WTC11 (cell line): ENCODE results near the gene ADGRE2. TPM values are rescaled to one million over a fixed set of nuclear protein-coding genes. Genes with fewer than 3 reads are reported as not detected.

Experiments used
- ATAC-seq: fragments of 200-7000 bp; cut with Tn5 transposase; 2 replicates; pipeline ENCODE4 v1.10.0; 2021; ENCODE audit warnings: mild to moderate bottlenecking, moderate library complexity
- CTCF ChIA-PET: fragments of 300-600 bp; sonication (Branson Sonifier 250); formaldehyde crosslinking; loops from one replicate; lab custom pipeline; 2021; ENCODE audit warnings: antibody characterized with exemption; lab: Charles Lee
- POLR2A ChIA-PET: fragments of 350-600 bp; sonication (Branson Sonifier 250); formaldehyde crosslinking; loops from one replicate; lab custom pipeline; 2021; ENCODE audit warnings: antibody characterized with exemption; lab: Charles Lee
- DNase-seq: peaks from one replicate; pipeline ENCODE4 v3.0.0; 2021; ENCODE audit warnings: low spot score
- H3K27ac Mint-ChIP-seq: 2 replicates; pipeline ENCODE4 v1.8.0; 2021; ENCODE audit warnings: mixed read lengths
- H3K27me3 Mint-ChIP-seq: 2 replicates; pipeline ENCODE4 v1.8.0; 2021; ENCODE audit warnings: low read depth, mild to moderate bottlenecking, moderate library complexity, mixed read lengths
- H3K36me3 Mint-ChIP-seq: 2 replicates; pipeline ENCODE4 v1.8.0; 2021; ENCODE audit warnings: mixed read lengths
- H3K4me1 Mint-ChIP-seq: 2 replicates; pipeline ENCODE4 v1.8.0; 2022; ENCODE audit warnings: mixed read lengths
- H3K4me3 Mint-ChIP-seq: 2 replicates; pipeline ENCODE4 v1.8.0; 2021; ENCODE audit warnings: mild to moderate bottlenecking, moderate library complexity, mixed read lengths
- H3K9me3 Mint-ChIP-seq: 2 replicates; pipeline ENCODE4 v1.8.0; 2021; ENCODE audit warnings: mixed read lengths
- CBFB ChIP-seq: sonication (generic); formaldehyde crosslinking; IDR thresholded peaks from 2 replicates; pipeline ENCODE4 v1.8.1; 2022; ENCODE audit warnings: mild to moderate bottlenecking, low read depth, missing genetic modification reagents
- EMX1 ChIP-seq: fragments of 250-450 bp; sonication (Bioruptor Pico); IDR thresholded peaks from 2 replicates; pipeline ENCODE4 v1.8.0; 2021; ENCODE audit warnings: mild to moderate bottlenecking
- KAT7 ChIP-seq: sonication (generic); formaldehyde crosslinking; IDR thresholded peaks from 2 replicates; pipeline ENCODE4 v1.8.1; 2023; ENCODE audit warnings: missing genetic modification reagents, mild to moderate bottlenecking, borderline replicate concordance
- MXD4 ChIP-seq: fragments of 250-450 bp; sonication (Bioruptor Pico); IDR thresholded peaks from 2 replicates; pipeline ENCODE4 v1.8.0; 2021; ENCODE audit warnings: mild to moderate bottlenecking, moderate library complexity, borderline replicate concordance
- MYBL2 ChIP-seq: sonication (generic); formaldehyde crosslinking; IDR thresholded peaks from 2 replicates; pipeline ENCODE4 v1.8.1; 2023; ENCODE audit warnings: mild to moderate bottlenecking, moderate library complexity, missing genetic modification reagents
- RELA ChIP-seq: sonication (generic); formaldehyde crosslinking; IDR thresholded peaks from 2 replicates; pipeline ENCODE4 v1.8.1; 2022; ENCODE audit warnings: missing genetic modification reagents, mild to moderate bottlenecking, borderline replicate concordance
- SMAD4 ChIP-seq: sonication (generic); formaldehyde crosslinking; IDR thresholded peaks from 2 replicates; pipeline ENCODE4 v1.8.0; 2022; ENCODE audit warnings: mild to moderate bottlenecking, missing genetic modification reagents
- SOX15 ChIP-seq: fragments of 250-450 bp; sonication (Bioruptor Pico); IDR thresholded peaks from 2 replicates; pipeline ENCODE4 v1.9.0; 2021; ENCODE audit warnings: mild to moderate bottlenecking
- TEAD4 ChIP-seq: sonication (generic); formaldehyde crosslinking; IDR thresholded peaks from 2 replicates; pipeline ENCODE4 v1.8.0; 2022; ENCODE audit warnings: mild to moderate bottlenecking, missing genetic modification reagents
- ZNF121 ChIP-seq: sonication (generic); formaldehyde crosslinking; IDR thresholded peaks from 2 replicates; pipeline ENCODE4 v1.8.0; 2023; ENCODE audit warnings: missing genetic modification reagents
- ZNF263 ChIP-seq: sonication (generic); formaldehyde crosslinking; IDR thresholded peaks from 2 replicates; pipeline ENCODE4 v1.8.1; 2022; ENCODE audit warnings: low read depth, mild to moderate bottlenecking, moderate library complexity, missing genetic modification reagents
- total RNA-seq: library from RNA; stranded (reverse); gene quantifications from 3 replicates; pipeline ENCODE4 v1.2.3, GENCODE V29; 2021
- TF ChIP-seq, protein P1 (sequence below): sonication (generic); formaldehyde crosslinking; IDR thresholded peaks from 2 replicates; pipeline ENCODE4 v1.8.1; 2023; ENCODE audit warnings: mild to moderate bottlenecking, missing genetic modification reagents
- TF ChIP-seq, protein P2 (sequence below): sonication (generic); formaldehyde crosslinking; IDR thresholded peaks from 2 replicates; pipeline ENCODE4 v1.8.0; 2023; ENCODE audit warnings: missing genetic modification reagents, mild to moderate bottlenecking, borderline replicate concordance
- TF ChIP-seq, protein P3 (sequence below): sonication (generic); formaldehyde crosslinking; IDR thresholded peaks from 2 replicates; pipeline ENCODE4 v1.8.0; 2023; ENCODE audit warnings: missing genetic modification reagents
- TF ChIP-seq, protein P4 (sequence below): fragments of 250-450 bp; sonication (Bioruptor Pico); IDR thresholded peaks from 2 replicates; pipeline ENCODE4 v1.9.0; 2021; ENCODE audit warnings: moderate library complexity, mild to moderate bottlenecking, inconsistent platforms, borderline replicate concordance
- TF ChIP-seq, protein P5 (sequence below): sonication (generic); formaldehyde crosslinking; IDR thresholded peaks from 2 replicates; pipeline ENCODE4 v1.8.1; 2023; ENCODE audit warnings: mild to moderate bottlenecking, missing genetic modification reagents, moderate library complexity
- TF ChIP-seq, protein P6 (sequence below): sonication (generic); formaldehyde crosslinking; IDR thresholded peaks from 2 replicates; pipeline ENCODE4 v1.8.1; 2023; ENCODE audit warnings: mild to moderate bottlenecking, missing genetic modification reagents
- TF ChIP-seq, protein P7 (sequence below): fragments of 250-450 bp; sonication (Bioruptor Pico); conservative IDR thresholded peaks from 2 replicates; pipeline ENCODE4 v1.9.0; 2021; ENCODE audit warnings: mild to moderate bottlenecking

Gene ADGRE2
- total RNA-seq, 1 experiment from 2014 or later = 4.0 TPM

DNA sequence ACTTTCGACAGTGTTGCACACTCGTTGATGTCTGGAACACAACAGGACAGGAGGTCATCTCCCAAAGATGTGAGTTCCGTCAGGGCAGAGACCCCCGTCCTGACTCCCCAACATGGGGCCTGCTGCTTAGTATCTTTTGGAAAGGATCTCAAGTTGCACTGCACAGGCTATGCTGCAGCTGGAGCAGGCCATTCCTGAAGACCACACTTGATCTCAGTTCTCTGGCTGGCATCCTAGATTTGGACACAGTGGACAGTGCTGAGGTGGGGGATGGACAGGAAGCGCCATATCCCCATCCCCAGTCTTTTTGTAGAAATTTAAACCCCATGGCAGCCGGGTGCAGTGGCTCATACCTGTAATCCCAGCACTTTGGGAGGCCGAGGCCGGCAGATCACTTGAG is 5.9 kb downstream of the ADGRE2 start (continued):
- no peak for TF ChIP-seq RELA (CRISPR knock-in tag)
- no peak for TF ChIP-seq EMX1 (CRISPR knock-in tag)

DNA sequence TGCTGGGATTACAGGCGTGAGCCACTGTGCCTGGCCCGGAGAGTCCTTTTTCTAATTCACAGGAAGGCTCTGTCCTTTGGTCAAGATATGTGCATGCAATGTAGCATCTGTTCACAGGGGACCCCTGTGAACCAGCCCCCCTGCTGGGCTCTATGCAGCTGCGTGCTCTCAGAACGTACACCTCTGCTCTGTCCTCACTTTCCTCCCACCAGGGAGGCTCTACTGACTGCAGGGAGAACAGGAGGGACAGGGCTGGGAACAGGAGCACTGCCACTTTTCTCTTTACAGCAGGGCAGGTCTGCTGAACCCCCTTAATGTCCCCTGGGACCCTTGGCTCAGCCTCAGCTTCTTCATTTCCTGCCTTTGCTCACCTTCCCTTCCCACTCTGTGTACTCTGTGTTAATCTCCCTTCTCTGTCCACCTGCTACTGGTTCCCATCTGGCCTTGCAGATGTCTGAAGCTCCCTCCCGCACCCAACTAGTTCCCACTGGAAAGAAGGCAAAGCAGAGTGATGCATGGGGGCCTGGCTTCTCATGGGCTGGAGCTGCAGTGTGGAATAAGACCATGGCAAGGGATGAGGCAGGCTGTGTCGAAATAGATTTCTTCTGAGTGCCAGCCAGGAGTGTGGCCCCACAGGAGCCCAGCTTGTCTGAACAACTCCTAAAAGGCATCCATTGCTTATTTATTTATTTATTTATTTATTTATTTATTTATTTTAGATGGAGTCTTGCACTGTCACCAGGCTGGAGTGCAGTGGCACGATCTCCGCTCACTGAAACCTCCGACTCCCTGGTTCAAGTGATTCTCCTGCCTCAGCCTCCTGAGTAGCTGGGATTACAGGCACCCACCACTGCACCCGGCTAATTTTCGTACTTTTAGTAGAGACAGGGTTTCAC is 7.2 kb downstream of the ADGRE2 start:
- Mint-ChIP-seq H3K4me3 (no peak overlapping the region), H3K27ac (no peak overlapping the region)

DNA sequence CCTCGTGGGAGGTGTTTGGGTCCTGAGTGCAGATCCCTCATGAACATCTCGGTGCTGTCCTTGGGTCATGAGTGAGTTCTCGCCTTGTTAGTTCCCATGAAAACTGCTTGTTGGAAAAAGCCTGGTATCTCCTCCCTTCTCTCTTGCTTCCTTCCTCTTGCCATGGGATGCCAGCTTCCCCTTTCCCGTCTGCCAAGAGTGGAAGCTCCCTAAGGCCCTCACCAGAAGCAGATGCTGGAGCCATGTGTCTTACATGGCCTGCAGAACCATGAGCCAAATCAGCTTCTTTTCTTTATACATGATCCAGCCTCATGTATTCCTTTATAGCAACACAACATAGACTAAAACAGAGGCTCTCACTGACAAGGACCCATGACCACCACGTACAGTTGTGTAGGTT is 8.2 kb downstream of the ADGRE2 start:
- Mint-ChIP-seq H3K9me3 (no peaks in the 10 kb centered on the region), H3K27ac (no peak overlapping the region), H3K4me3 (no peak overlapping the region), H3K36me3 (peaks cover 27% of the 10 kb centered on the region), H3K27me3 (no peaks in the 10 kb centered on the region), H3K4me1 (no peaks in the 10 kb centered on the region)
- no peak for ATAC-seq
- no peak for DNase-seq
- CTCF ChIA-PET = no interaction called here
- no peak for TF ChIP-seq SMAD4
- TF ChIP-seq KAT7 (CRISPR knock-in tag) = no peak
- TF ChIP-seq, protein P1, sequence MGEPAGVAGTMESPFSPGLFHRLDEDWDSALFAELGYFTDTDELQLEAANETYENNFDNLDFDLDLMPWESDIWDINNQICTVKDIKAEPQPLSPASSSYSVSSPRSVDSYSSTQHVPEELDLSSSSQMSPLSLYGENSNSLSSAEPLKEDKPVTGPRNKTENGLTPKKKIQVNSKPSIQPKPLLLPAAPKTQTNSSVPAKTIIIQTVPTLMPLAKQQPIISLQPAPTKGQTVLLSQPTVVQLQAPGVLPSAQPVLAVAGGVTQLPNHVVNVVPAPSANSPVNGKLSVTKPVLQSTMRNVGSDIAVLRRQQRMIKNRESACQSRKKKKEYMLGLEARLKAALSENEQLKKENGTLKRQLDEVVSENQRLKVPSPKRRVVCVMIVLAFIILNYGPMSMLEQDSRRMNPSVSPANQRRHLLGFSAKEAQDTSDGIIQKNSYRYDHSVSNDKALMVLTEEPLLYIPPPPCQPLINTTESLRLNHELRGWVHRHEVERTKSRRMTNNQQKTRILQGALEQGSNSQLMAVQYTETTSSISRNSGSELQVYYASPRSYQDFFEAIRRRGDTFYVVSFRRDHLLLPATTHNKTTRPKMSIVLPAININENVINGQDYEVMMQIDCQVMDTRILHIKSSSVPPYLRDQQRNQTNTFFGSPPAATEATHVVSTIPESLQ (CRISPR knock-in tag) = no peak
- TF ChIP-seq SOX15 (CRISPR knock-in tag) = no peak
- TF ChIP-seq MXD4 (CRISPR knock-in tag) = no peak
- TF ChIP-seq MYBL2 (CRISPR knock-in tag) = no peak
- TF ChIP-seq, protein P2, sequence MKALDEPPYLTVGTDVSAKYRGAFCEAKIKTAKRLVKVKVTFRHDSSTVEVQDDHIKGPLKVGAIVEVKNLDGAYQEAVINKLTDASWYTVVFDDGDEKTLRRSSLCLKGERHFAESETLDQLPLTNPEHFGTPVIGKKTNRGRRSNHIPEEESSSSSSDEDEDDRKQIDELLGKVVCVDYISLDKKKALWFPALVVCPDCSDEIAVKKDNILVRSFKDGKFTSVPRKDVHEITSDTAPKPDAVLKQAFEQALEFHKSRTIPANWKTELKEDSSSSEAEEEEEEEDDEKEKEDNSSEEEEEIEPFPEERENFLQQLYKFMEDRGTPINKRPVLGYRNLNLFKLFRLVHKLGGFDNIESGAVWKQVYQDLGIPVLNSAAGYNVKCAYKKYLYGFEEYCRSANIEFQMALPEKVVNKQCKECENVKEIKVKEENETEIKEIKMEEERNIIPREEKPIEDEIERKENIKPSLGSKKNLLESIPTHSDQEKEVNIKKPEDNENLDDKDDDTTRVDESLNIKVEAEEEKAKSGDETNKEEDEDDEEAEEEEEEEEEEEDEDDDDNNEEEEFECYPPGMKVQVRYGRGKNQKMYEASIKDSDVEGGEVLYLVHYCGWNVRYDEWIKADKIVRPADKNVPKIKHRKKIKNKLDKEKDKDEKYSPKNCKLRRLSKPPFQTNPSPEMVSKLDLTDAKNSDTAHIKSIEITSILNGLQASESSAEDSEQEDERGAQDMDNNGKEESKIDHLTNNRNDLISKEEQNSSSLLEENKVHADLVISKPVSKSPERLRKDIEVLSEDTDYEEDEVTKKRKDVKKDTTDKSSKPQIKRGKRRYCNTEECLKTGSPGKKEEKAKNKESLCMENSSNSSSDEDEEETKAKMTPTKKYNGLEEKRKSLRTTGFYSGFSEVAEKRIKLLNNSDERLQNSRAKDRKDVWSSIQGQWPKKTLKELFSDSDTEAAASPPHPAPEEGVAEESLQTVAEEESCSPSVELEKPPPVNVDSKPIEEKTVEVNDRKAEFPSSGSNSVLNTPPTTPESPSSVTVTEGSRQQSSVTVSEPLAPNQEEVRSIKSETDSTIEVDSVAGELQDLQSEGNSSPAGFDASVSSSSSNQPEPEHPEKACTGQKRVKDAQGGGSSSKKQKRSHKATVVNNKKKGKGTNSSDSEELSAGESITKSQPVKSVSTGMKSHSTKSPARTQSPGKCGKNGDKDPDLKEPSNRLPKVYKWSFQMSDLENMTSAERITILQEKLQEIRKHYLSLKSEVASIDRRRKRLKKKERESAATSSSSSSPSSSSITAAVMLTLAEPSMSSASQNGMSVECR (CRISPR knock-in tag) = no peak
- TF ChIP-seq TEAD4 = no peak
- TF ChIP-seq, protein P3, sequence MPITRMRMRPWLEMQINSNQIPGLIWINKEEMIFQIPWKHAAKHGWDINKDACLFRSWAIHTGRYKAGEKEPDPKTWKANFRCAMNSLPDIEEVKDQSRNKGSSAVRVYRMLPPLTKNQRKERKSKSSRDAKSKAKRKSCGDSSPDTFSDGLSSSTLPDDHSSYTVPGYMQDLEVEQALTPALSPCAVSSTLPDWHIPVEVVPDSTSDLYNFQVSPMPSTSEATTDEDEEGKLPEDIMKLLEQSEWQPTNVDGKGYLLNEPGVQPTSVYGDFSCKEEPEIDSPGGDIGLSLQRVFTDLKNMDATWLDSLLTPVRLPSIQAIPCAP (CRISPR knock-in tag) = no peak
- POLR2A ChIA-PET = no interaction called here

More for the DNA sequence above, 7.2 kb downstream of the ADGRE2 start:
- no peak for ATAC-seq
- TF ChIP-seq, protein P4, sequence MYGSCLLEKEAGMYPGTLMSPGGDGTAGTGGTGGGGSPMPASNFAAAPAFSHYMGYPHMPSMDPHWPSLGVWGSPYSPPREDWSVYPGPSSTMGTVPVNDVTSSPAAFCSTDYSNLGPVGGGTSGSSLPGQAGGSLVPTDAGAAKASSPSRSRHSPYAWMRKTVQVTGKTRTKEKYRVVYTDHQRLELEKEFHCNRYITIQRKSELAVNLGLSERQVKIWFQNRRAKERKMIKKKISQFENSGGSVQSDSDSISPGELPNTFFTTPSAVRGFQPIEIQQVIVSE (CRISPR knock-in tag) = no peak
- TF ChIP-seq, protein P5, sequence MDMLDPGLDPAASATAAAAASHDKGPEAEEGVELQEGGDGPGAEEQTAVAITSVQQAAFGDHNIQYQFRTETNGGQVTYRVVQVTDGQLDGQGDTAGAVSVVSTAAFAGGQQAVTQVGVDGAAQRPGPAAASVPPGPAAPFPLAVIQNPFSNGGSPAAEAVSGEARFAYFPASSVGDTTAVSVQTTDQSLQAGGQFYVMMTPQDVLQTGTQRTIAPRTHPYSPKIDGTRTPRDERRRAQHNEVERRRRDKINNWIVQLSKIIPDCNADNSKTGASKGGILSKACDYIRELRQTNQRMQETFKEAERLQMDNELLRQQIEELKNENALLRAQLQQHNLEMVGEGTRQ (CRISPR knock-in tag) = no peak
- TF ChIP-seq ZNF263 (CRISPR knock-in tag) (no peak), MXD4 (CRISPR knock-in tag) (no peak), CBFB (CRISPR knock-in tag) (no peak), ZNF121 (CRISPR knock-in tag) (no peak)
- TF ChIP-seq, protein P6, sequence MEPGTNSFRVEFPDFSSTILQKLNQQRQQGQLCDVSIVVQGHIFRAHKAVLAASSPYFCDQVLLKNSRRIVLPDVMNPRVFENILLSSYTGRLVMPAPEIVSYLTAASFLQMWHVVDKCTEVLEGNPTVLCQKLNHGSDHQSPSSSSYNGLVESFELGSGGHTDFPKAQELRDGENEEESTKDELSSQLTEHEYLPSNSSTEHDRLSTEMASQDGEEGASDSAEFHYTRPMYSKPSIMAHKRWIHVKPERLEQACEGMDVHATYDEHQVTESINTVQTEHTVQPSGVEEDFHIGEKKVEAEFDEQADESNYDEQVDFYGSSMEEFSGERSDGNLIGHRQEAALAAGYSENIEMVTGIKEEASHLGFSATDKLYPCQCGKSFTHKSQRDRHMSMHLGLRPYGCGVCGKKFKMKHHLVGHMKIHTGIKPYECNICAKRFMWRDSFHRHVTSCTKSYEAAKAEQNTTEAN (CRISPR knock-in tag) = no peak
- TF ChIP-seq, protein P7, sequence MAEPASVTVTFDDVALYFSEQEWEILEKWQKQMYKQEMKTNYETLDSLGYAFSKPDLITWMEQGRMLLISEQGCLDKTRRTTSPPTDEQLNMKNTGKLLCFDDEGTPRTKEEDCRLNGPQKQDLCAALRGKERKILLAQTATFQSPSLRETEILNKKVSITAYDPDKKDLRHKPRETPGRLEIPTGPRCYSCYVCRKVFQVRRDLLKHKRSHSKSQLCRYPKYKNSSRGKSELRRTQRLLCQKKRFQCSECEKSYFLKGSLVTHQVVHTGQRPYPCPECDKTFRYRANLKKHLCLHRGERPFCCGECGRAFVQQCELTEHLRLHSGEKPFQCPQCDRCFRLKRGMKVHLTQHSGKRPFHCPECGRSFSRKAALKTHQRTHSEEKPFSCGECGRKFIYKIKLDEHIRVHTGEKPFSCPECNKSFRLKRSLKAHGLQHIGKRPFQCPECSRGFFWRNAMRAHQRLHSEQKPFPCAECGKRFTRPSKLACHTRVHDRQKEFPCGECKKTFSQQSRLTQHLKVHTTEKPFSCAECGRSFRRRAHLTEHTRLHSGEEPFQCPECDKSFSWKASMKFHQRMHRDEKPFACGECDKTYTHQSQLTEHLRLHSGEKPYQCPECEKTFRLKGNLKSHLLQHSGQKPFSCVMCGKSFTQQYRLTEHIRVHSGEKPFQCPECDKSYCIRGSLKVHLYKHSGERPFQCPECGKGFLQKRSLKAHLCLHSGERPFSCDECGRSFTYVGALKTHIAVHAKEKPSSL (CRISPR knock-in tag) = no peak
- no peaks in the 10 kb centered on the region for H3K9me3 Mint-ChIP-seq
- DNase-seq = no peak
- peaks cover 25% of the 10 kb centered on the region for H3K36me3 Mint-ChIP-seq
- ChIA-PET CTCF (interaction anchor here (1.6 kb wide), 1 partner anchor 15 kb away, joined by 5 read pairs; no protein-coding TSS in a partner anchor), POLR2A (no interaction called here)
- H3K4me1 Mint-ChIP-seq = peaks cover 3% of the 10 kb centered on the region
- H3K27me3 Mint-ChIP-seq = peaks cover 3% of the 10 kb centered on the region; the same call in 1 of the 2 replicates
